ENCODE data around the gene ENO1. TPM values are rescaled to one million over a fixed set of nuclear protein-coding genes. Genes with fewer than 3 reads are reported as not detected.

ENO1 gene
- total RNA-seq, 4 donors from 2014 or later = 954 to 1,668 (median 1,315) TPM

DNA sequence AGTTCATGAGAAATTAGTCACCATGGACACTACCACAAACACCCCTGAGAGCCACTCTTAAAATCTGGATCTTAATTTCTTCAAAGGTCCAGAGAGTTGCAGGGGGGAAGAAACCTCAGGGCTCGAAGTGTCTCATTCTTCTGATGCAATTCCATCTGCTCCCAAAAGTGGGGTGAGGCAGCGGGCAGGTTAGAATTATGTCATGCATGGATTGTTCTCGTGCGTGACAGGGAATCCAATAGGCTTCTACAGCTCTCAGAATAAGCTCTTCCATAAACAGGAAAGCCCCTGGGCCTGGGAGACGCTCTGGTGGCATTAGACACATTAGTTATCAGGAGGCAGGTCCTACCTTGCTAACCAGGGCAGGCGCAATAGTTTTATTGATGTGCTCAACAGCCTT lies 8.4 kb downstream of the ENO1 start:
- TF ChIP-seq, protein P1, sequence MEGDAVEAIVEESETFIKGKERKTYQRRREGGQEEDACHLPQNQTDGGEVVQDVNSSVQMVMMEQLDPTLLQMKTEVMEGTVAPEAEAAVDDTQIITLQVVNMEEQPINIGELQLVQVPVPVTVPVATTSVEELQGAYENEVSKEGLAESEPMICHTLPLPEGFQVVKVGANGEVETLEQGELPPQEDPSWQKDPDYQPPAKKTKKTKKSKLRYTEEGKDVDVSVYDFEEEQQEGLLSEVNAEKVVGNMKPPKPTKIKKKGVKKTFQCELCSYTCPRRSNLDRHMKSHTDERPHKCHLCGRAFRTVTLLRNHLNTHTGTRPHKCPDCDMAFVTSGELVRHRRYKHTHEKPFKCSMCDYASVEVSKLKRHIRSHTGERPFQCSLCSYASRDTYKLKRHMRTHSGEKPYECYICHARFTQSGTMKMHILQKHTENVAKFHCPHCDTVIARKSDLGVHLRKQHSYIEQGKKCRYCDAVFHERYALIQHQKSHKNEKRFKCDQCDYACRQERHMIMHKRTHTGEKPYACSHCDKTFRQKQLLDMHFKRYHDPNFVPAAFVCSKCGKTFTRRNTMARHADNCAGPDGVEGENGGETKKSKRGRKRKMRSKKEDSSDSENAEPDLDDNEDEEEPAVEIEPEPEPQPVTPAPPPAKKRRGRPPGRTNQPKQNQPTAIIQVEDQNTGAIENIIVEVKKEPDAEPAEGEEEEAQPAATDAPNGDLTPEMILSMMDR (IDR thresholded peaks at IDR 0.05) = no peak
- no peak for TF ChIP-seq POLR2A (IDR thresholded peaks at IDR 0.05)
- no peak for DNase-seq
- H3K9me3 ChIP-seq = no peaks in the 10 kb centered on the region
- 39 to 51% methylated on average over 6 of the region's 6 CpGs for WGBS, 2 donors
- H3K27me3 ChIP-seq = no peaks in the 10 kb centered on the region
- peaks cover 67 to 99% (median 72%) of the 10 kb centered on the region in 3 donors for H3K36me3 ChIP-seq
- peaks cover 23 to 63% (median 43%) of the 10 kb centered on the region in 3 donors for H3K4me1 ChIP-seq
- H3K27ac ChIP-seq = peak overlapping the region in 2 of 4 donors; percentile 27 to 33
- H3K4me3 ChIP-seq = no peak overlapping the region
- intact Hi-C loops (cut with DNase I) = loop anchor here (5.0 kb wide), 1 partner anchor 37 kb away; no protein-coding TSS in a partner anchor

DNA sequence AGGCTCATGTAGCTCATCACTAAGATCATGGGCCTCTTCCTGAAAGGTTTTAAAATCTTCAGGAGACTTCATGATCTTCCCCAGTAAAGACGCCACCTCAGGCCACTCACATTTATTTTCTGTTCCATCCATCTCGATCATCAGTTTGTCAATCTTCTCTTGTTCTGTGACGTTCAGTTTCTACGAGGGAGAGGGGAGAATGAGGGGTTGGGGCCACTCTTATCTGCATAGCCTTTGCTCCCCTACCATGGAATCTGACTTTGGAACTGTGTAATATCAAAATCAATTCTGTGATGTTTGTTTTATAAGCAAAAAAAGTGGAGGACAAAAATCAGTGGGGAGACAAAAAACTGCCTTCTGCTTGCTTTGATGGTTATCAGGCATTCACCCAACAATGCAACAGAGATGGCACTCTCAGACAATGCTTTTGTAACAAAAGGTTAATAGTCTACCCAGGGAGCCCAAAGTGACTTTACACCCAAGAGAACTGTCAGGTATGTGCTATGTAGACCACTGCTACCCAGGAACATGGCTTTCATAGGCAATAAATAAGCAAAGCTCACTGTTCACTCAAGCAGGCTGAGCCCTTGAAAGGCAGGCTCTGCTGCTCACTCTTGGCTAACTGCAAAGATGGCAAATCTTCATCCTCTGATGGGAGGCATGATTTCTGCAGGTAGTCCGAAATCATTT lies 10.5 kb downstream of the ENO1 start:
- H3K9me3 ChIP-seq = no peaks in the 10 kb centered on the region
- intact Hi-C loops (cut with DNase I) = loop anchor here (10.0 kb wide), 1 partner anchor 117 kb away; no protein-coding TSS in a partner anchor
- no peak overlapping the region for H3K27ac ChIP-seq
- H3K4me1 ChIP-seq = peaks cover 11 to 42% (median 23%) of the 10 kb centered on the region in 3 donors
- H3K4me3 ChIP-seq = no peak overlapping the region
- 68 to 78% methylated on average over 5 of the region's 5 CpGs for WGBS, 2 donors
- TF ChIP-seq, protein P1 (IDR thresholded peaks at IDR 0.05) = no peak
- no peak for TF ChIP-seq POLR2A (IDR thresholded peaks at IDR 0.05)
- H3K36me3 ChIP-seq = peaks cover 86 to 100% (median 88%) of the 10 kb centered on the region in 3 donors
- no peaks in the 10 kb centered on the region for H3K27me3 ChIP-seq
- DNase-seq = no peak

DNA sequence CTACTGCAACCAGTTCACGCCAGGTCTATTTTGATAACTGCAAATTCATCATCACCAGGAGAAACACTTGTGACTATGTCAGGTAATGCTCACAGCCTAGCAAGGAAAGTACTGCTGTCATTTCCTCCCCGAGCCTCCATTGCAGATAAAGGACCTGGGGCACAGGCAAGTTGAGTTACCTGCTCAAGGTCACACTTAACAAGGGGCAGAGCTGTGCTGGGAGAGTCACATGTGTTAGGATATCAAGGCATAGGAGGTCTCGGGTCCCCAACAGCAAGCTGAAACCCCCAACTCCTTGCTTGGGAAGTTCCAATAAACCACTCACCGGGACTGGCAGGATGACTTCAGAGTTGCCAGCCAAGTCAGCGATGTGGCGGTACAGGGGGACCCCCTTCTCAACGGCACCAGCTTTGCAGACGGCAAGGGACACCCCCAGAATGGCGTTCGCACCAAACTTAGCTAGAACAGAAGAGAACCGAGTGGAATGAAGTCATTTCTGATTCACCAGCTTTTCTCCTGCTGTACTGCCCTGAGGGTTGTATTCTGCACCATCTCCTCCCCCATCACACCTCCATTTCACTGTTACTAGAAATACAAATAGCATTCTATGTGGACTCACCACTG lies 11.6 kb downstream of the ENO1 start:
- peaks cover 88 to 100% (median 88%) of the 10 kb centered on the region in 3 donors for H3K36me3 ChIP-seq
- no peaks in the 10 kb centered on the region for H3K27me3 ChIP-seq
- DNase-seq = no peak
- intact Hi-C loops (cut with DNase I) = loop anchor here (10.0 kb wide), 1 partner anchor 118 kb away; no protein-coding TSS in a partner anchor
- no peak overlapping the region for H3K27ac ChIP-seq
- H3K4me3 ChIP-seq = no peak overlapping the region
- WGBS, 2 donors = 59 to 78% methylated on average over 5 to 8 of the region's 11 CpGs
- H3K9me3 ChIP-seq = no peaks in the 10 kb centered on the region
- TF ChIP-seq, protein P1 (IDR thresholded peaks at IDR 0.05) = no peak
- no peak for TF ChIP-seq POLR2A (IDR thresholded peaks at IDR 0.05)
- H3K4me1 ChIP-seq = peaks cover under 1 to 31% (median 12%) of the 10 kb centered on the region in 3 donors

DNA sequence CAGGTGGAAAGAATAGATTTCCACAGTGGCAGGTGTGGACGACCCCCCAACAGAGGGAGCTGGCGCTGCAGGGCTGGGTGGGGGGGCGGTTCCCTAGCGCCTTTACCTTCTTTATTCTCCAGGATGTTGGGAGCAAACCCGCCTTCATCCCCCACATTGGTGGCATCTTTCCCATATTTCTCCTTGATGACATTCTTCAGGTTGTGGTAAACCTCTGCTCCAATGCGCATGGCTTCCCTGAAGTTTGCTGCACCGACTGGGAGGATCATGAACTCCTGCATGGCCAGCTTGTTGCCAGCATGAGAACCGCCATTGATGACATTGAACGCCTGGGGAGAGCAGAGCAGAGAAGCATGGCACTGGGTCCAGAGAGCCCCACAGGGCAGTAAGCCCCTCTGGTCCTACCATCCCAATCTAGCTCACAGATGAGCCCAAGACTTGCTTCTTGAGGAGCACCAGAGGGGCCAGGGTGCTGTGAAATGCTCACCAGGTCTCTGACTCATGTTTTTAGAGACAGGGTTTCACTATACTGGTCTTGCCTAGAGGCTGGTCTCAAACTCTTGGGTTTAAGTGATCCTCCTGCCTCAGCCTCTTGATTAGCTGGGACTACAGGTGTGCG lies 12.2 kb downstream of the ENO1 start:
- DNase-seq = no peak
- 79 to 82% methylated on average over 6 to 7 of the region's 10 CpGs for WGBS, 2 donors

More for the DNA sequence above, 12.2 kb downstream of the ENO1 start:
- Histone ChIP-seq H3K27me3 (no peaks in the 10 kb centered on the region), H3K4me3 (no peak overlapping the region), H3K36me3 (peaks cover 85 to 100% (median 89%) of the 10 kb centered on the region in 3 donors), H3K4me1 (peaks cover 0 to 25% (median 6%) of the 10 kb centered on the region in 3 donors), H3K27ac (no peak overlapping the region), H3K9me3 (no peaks in the 10 kb centered on the region)
- TF ChIP-seq POLR2A (IDR thresholded peaks at IDR 0.05) = no peak
- TF ChIP-seq, protein P1 (IDR thresholded peaks at IDR 0.05) = no peak
- intact Hi-C loops (cut with DNase I) = loop anchor here (10.0 kb wide), 1 partner anchor 119 kb away; no protein-coding TSS in a partner anchor
